IMR-90 (cell line): ENCODE data around the gene RNF166. TPM values are rescaled to one million over a fixed set of nuclear protein-coding genes. Genes with fewer than 3 reads are reported as not detected.

Experiments used
- ATAC-seq: fragments of 200-7000 bp; cut with Tn5 transposase; 2 replicates; pipeline ENCODE4 v1.9.1; 2020; ENCODE audit warnings: low read depth, mild to moderate bottlenecking, moderate library complexity
- BruUV-seq: library from RNA; stranded (reverse); fragments of 400-500 nt; replicated peaks from 2 replicates; lab custom pipeline; 2021; lab: Mats Ljungman, UMichigan
- CTCF ChIA-PET: fragments of 300-600 bp; formaldehyde crosslinking; extraction: SDS; loops from one replicate; lab custom pipeline; 2021; ENCODE audit warnings: antibody characterized with exemption; lab: Yijun Ruan, JAX
- POLR2A ChIA-PET: fragments of 300-600 bp; sonication (Branson Sonifier 250); formaldehyde crosslinking; loops from one replicate; lab custom pipeline; 2022; ENCODE audit warnings: antibody characterized with exemption; ENCODE audit not compliant: unreplicated experiment; lab: Charles Lee
- DNase-seq: peaks from one replicate; pipeline ENCODE4 v3.0.0; 2013
- H2AFZ ChIP-seq: replicated peaks from 2 replicates; pipeline ENCODE3; 2013; ENCODE audit warnings: low read length, mild to moderate bottlenecking; ENCODE audit not compliant: poor library complexity
- H2AK5ac ChIP-seq: 2 replicates; pipeline ENCODE4 v1.6.1; 2013; ENCODE audit warnings: low read depth, low read length, inconsistent platforms
- H2AK9ac ChIP-seq: replicated peaks from 2 replicates; pipeline ENCODE3; 2013; ENCODE audit warnings: mild to moderate bottlenecking, low read depth, low read length, moderate library complexity; ENCODE audit not compliant: poor library complexity
- H2BK120ac ChIP-seq: 2 replicates; pipeline ENCODE4 v1.6.1; 2013; ENCODE audit warnings: low read depth, low read length, inconsistent platforms
- H2BK15ac ChIP-seq: 3 replicates; pipeline ENCODE4 v1.6.1; 2013; ENCODE audit warnings: low read depth, low read length, inconsistent platforms
- H2BK20ac ChIP-seq: 2 replicates; pipeline ENCODE4 v1.6.1; 2013; ENCODE audit warnings: low read depth, mild to moderate bottlenecking, inconsistent platforms, low read length, moderate library complexity
- H2BK5ac ChIP-seq: 2 replicates; pipeline ENCODE4 v1.6.1; 2013; ENCODE audit warnings: mild to moderate bottlenecking, low read depth, low read length, inconsistent platforms; ENCODE audit not compliant: poor library complexity, severe bottlenecking
- H3K14ac ChIP-seq: replicated peaks from 2 replicates; pipeline ENCODE4 v1.6.1; 2013; ENCODE audit warnings: low read depth, low read length, inconsistent platforms
- H3K18ac ChIP-seq: 2 replicates; pipeline ENCODE4 v1.6.1; 2013; ENCODE audit warnings: low read depth, low read length, control low read depth
- H3K23ac ChIP-seq: 2 replicates; pipeline ENCODE4 v1.6.1; 2013; ENCODE audit warnings: low read depth, low read length, inconsistent platforms
- H3K27ac ChIP-seq: 2 replicates; pipeline ENCODE4 v1.5.1; 2013; ENCODE audit warnings: mild to moderate bottlenecking, control low read depth, low read length; ENCODE audit not compliant: insufficient read depth
- H3K27me3 ChIP-seq: 2 replicates; pipeline ENCODE4 v1.6.1; 2013; ENCODE audit warnings: low read length; ENCODE audit not compliant: control insufficient read depth, insufficient read depth
- H3K36me3 ChIP-seq: 2 replicates; pipeline ENCODE4 v1.6.1; 2013; ENCODE audit warnings: low read length, mixed read lengths; ENCODE audit not compliant: control insufficient read depth, insufficient read depth
- H3K4ac ChIP-seq: 2 replicates; pipeline ENCODE4 v1.6.1; 2013; ENCODE audit warnings: low read depth, low read length, inconsistent platforms
- H3K4me1 ChIP-seq: 2 replicates; pipeline ENCODE4 v1.6.1; 2013; ENCODE audit warnings: low read length, mixed read lengths; ENCODE audit not compliant: control insufficient read depth, insufficient read depth
- H3K4me2 ChIP-seq: 2 replicates; pipeline ENCODE4 v1.6.1; 2013; ENCODE audit warnings: low read depth, mild to moderate bottlenecking, control low read depth, low read length, moderate library complexity
- H3K4me3 ChIP-seq: 2 replicates; pipeline ENCODE4 v1.5.1; 2013; ENCODE audit warnings: low read depth, mild to moderate bottlenecking, control low read depth, low read length, moderate library complexity; ENCODE audit not compliant: insufficient read depth
- H3K56ac ChIP-seq: 2 replicates; pipeline ENCODE4 v1.6.1; 2013; ENCODE audit warnings: low read length, inconsistent platforms; ENCODE audit not compliant: insufficient read depth; ENCODE audit errors: extremely low read depth
- H3K79me1 ChIP-seq, 2 experiments: 2 replicates each; pipeline ENCODE4 v1.6.1; 2013; ENCODE audit warnings: low read length in 2 of 2, inconsistent platforms in 1 of 2, low read depth in 1 of 2
- H3K9ac ChIP-seq: 2 replicates; pipeline ENCODE4 v1.6.1; 2013; ENCODE audit warnings: low read depth, low read length, control low read depth
- H3K9me1 ChIP-seq: 2 replicates; pipeline ENCODE4 v1.6.1; 2013; ENCODE audit warnings: low read length, inconsistent platforms; ENCODE audit not compliant: insufficient read depth
- H3K9me3 ChIP-seq: 2 replicates; pipeline ENCODE4 v1.6.1; 2013; ENCODE audit warnings: low read length; ENCODE audit not compliant: control insufficient read depth, insufficient read depth
- H4K20me1 ChIP-seq: 2 replicates; pipeline ENCODE4 v1.6.1; 2013; ENCODE audit warnings: low read length, inconsistent platforms; ENCODE audit not compliant: insufficient read depth
- H4K5ac ChIP-seq: 2 replicates; pipeline ENCODE4 v1.6.1; 2013; ENCODE audit warnings: mild to moderate bottlenecking, low read depth, low read length, control low read depth
- H4K8ac ChIP-seq, 2 experiments: 2 replicates each; pipeline ENCODE4 v1.6.1; 2013; ENCODE audit warnings: low read depth in 2 of 2, low read length in 2 of 2, control low read depth in 1 of 2, inconsistent platforms in 1 of 2
- H4K91ac ChIP-seq: 2 replicates; pipeline ENCODE4 v1.6.1; 2013; ENCODE audit warnings: low read depth, low read length, inconsistent platforms; ENCODE audit not compliant: insufficient read depth
- BHLHE40 ChIP-seq: fragments of 150-350 bp; IDR thresholded peaks from 2 replicates; pipeline ENCODE4 v1.6.1; 2016; ENCODE audit warnings: mild to moderate bottlenecking, low read depth, low read length
- CEBPB ChIP-seq: IDR thresholded peaks from 2 replicates; pipeline ENCODE4 v1.6.1; 2012; ENCODE audit warnings: low read depth, low read length, improper control_type of control experiment
- CHD1 ChIP-seq: IDR thresholded peaks from 2 replicates; pipeline ENCODE4 v1.6.1; 2012; ENCODE audit warnings: low read depth, low read length, improper control_type of control experiment
- CTCF ChIP-seq: conservative IDR thresholded peaks from 2 replicates; pipeline ENCODE4 v1.5.1; 2012; ENCODE audit warnings: mild to moderate bottlenecking, low read depth, low read length, improper control_type of control experiment
- ELK1 ChIP-seq: fragments of 150-350 bp; IDR thresholded peaks from 2 replicates; pipeline ENCODE4 v1.6.1; 2016; ENCODE audit warnings: low read depth, mild to moderate bottlenecking, low read length, moderate library complexity, borderline replicate concordance
- FOS ChIP-seq: fragments of 150-350 bp; IDR thresholded peaks from 2 replicates; pipeline ENCODE4 v1.6.1; 2016; ENCODE audit warnings: low read depth, low read length
- MAFK ChIP-seq: IDR thresholded peaks from 2 replicates; pipeline ENCODE4 v1.6.1; 2012; ENCODE audit warnings: low read depth, low read length, improper control_type of control experiment
- MAZ ChIP-seq: IDR thresholded peaks from 2 replicates; pipeline ENCODE4 v1.6.1; 2012; ENCODE audit warnings: low read depth, mild to moderate bottlenecking, low read length, improper control_type of control experiment, moderate library complexity, borderline replicate concordance
- MXI1 ChIP-seq: IDR thresholded peaks from 2 replicates; pipeline ENCODE4 v1.6.1; 2012; ENCODE audit warnings: low read depth, mild to moderate bottlenecking, low read length, moderate library complexity, borderline replicate concordance
- NFE2L2 ChIP-seq: fragments of 150-350 bp; IDR thresholded peaks from 2 replicates; pipeline ENCODE4 v1.6.1; 2016; ENCODE audit warnings: low read depth, mild to moderate bottlenecking, low read length
- POLR2A ChIP-seq: IDR thresholded peaks from 2 replicates; pipeline ENCODE4 v1.6.1; 2012; ENCODE audit warnings: mild to moderate bottlenecking, low read depth, low read length
- RAD21 ChIP-seq: IDR thresholded peaks from 2 replicates; pipeline ENCODE4 v1.6.1; 2012; ENCODE audit warnings: low read length, improper control_type of control experiment
- RCOR1 ChIP-seq: IDR thresholded peaks from 2 replicates; pipeline ENCODE4 v1.6.1; 2012; ENCODE audit warnings: mild to moderate bottlenecking, low read length, improper control_type of control experiment; ENCODE audit not compliant: insufficient replicate concordance
- RFX5 ChIP-seq: IDR thresholded peaks from 2 replicates; pipeline ENCODE4 v1.8.0; 2012; ENCODE audit warnings: low read depth, mild to moderate bottlenecking, low read length, moderate library complexity
- SMC3 ChIP-seq: fragments of 150-350 bp; IDR thresholded peaks from 2 replicates; pipeline ENCODE4 v1.6.1; 2016; ENCODE audit warnings: low read depth, mild to moderate bottlenecking, antibody characterized with exemption, low read length, moderate library complexity
- USF2 ChIP-seq: fragments of 150-350 bp; IDR thresholded peaks from 2 replicates; pipeline ENCODE4 v1.6.1; 2017; ENCODE audit warnings: mild to moderate bottlenecking, antibody characterized with exemption, low read length, low read depth
- WGBS, 2 experiments: methylation state at CpG; one replicate each; pipeline versions ENCODE4 v1.1.5 to v1.1.7; 2013; ENCODE audit warnings: missing lambda C conversion rate in 2 of 2; ENCODE audit not compliant: insufficient read length in 1 of 2; ENCODE audit errors: extremely low coverage in 2 of 2; 5-methylcytosine and 5-hydroxymethylcytosine counted together
- dilution Hi-C: fragments of 300-500 bp; cut with HindIII; formaldehyde crosslinking; loops from one replicate; pipeline ENCODE4 v1.14.3; 2018; ENCODE audit warnings: low sequenced_read_pairs; ENCODE audit not compliant: unreplicated experiment
- in situ Hi-C: fragments of 300-500 bp; cut with MboI; formaldehyde crosslinking; loops from 3 replicates; pipeline ENCODE4 v1.14.3; 2019; ENCODE audit warnings: low sequenced_read_pairs, inconsistent platforms, mixed read lengths
- intact Hi-C: fragments of 100-400 bp; cut with micrococcal nuclease; formaldehyde crosslinking; loops from 2 replicates; pipeline ENCODE4 v1.10.0; 2022
- polyA plus RNA-seq, 3 experiments: library from polyadenylated mRNA; depleted of rRNA; stranded (reverse); fragments of >200 nt; gene quantifications; 2 replicates each; pipeline ENCODE4 v1.2.3, GENCODE V29; 2012; ENCODE audit warnings: low replicate concordance in 1 of 3
- total RNA-seq: library from RNA; depleted of rRNA; stranded (reverse); fragments of >200 nt; gene quantifications from 2 replicates; pipeline ENCODE4 v1.2.3, GENCODE V29; 2012

RNF166 gene
- total and polyA plus RNA-seq, 2 of the 4 experiments (the other 2 are of a cell fraction): 8.1 to 17.4 TPM

GRCh38 chr16:88655733-88656281 is 50.4 kb downstream of the RNF166 start:
- Histone ChIP-seq H3K18ac (no peak overlapping the region), H3K23ac (no peak overlapping the region), H2AK5ac (no peak overlapping the region), H3K79me1 (peaks cover 0 to 24% of the 10 kb centered on the region in 2 experiments; a peak in 3 of 4 replicates), H3K27ac (no peak overlapping the region), H3K14ac (no peak overlapping the region), H3K4me3 (no peak overlapping the region), H3K36me3 (peaks cover 13% of the 10 kb centered on the region), H4K20me1 (0 out of 2 replicates have a peak, but pooled peaks cover 5% of the 10 kb centered on the region), H3K4ac (no peak overlapping the region), H3K9me3 (no peaks in the 10 kb centered on the region), H3K4me2 (no peak overlapping the region), H3K9ac (no peak overlapping the region), H2BK20ac (no peak overlapping the region), H4K91ac (no peak overlapping the region), H2AFZ (no peak overlapping the region), H3K4me1 (peaks cover 5% of the 10 kb centered on the region; the same call in 1 of the 2 replicates), H3K27me3 (no peaks in the 10 kb centered on the region), H2BK15ac (no peak overlapping the region), H2BK5ac (no peak overlapping the region), H4K5ac (no peak overlapping the region), H3K56ac (no peak overlapping the region), H3K9me1 (no peaks in the 10 kb centered on the region), H4K8ac (no peak overlapping the region), H2BK120ac (no peak overlapping the region), H2AK9ac (no peak overlapping the region)
- dilution Hi-C loops: no loop called here
- BruUV-seq: no TSS peak
- ChIA-PET POLR2A (no interaction called here), CTCF (no interaction called here)
- no peak for ATAC-seq
- DNase-seq: no peak
- in situ Hi-C loops: no loop called here
- WGBS, 2 experiments: 88% methylated on average over 14 of the region's 29 CpGs; no CpG with 5 or more reads in 1 of the 2 experiments
- TF ChIP-seq USF2: no peak
- no peak for TF ChIP-seq POLR2A
- no peak for TF ChIP-seq BHLHE40
- TF ChIP-seq RAD21: no peak
- no peak for TF ChIP-seq MAZ
- TF ChIP-seq SMC3: no peak
- TF ChIP-seq MAFK: no peak
- TF ChIP-seq RCOR1: no peak
- no peak for TF ChIP-seq NFE2L2
- TF ChIP-seq MXI1: no peak
- no peak for TF ChIP-seq FOS
- no peak for TF ChIP-seq ELK1
- no peak for TF ChIP-seq CTCF
- no peak for TF ChIP-seq CEBPB
- no peak for TF ChIP-seq CHD1
- no peak for TF ChIP-seq RFX5
- intact Hi-C loops: no loop called here
